H1 (cell line): ENCODE data around the gene PGAM5. TPM values are rescaled to one million over a fixed set of nuclear protein-coding genes. Genes with fewer than 3 reads are reported as not detected.

ENCODE experiments used
- PHF8 ChIP-seq: fragments of 200-600 bp; sonication (generic); conservative IDR thresholded peaks from 2 replicates; pipeline ENCODE4 v1.7.1; 2012; ENCODE audit warnings: low read depth, mild to moderate bottlenecking, inconsistent platforms, low read length, moderate library complexity
- SIX5 ChIP-seq: IDR thresholded peaks from 2 replicates; pipeline ENCODE4 v1.6.1; 2011; ENCODE audit warnings: mild to moderate bottlenecking, low read depth, low read length
- polyA plus RNA-seq, 7 experiments: library from polyadenylated mRNA; depleted of rRNA in 3 of 7; stranded (reverse) in 5 of 7; unstranded in 2 of 7; fragments of >200 nt in 5 of 7; fragments of 200-250 nt in 2 of 7; gene quantifications; 1 replicate in 5 of 7; 2 replicates in 1 of 7; 4 replicates in 1 of 7; pipeline versions ENCODE4 v1.2.1 to v1.2.3, GENCODE V29; 2011 to 2013; ENCODE audit warnings: missing spikeins in 2 of 7, mixed read lengths in 2 of 7
- total RNA-seq: library from RNA; stranded (reverse); fragmentation: NEBNext Ultra II Directional; extraction: Animal tissue kit (Norgen Biotek cat#: 25700); gene quantifications from 2 replicates; pipeline ENCODE4 v1.2.1, GENCODE V29; 2021

PGAM5 gene
- total and polyA plus RNA-seq, 2 of the 8 experiments (the other 6 are each of a cell fraction or from before 2014, with no cell fraction given): 66.4 to 84.0 TPM

DNA sequence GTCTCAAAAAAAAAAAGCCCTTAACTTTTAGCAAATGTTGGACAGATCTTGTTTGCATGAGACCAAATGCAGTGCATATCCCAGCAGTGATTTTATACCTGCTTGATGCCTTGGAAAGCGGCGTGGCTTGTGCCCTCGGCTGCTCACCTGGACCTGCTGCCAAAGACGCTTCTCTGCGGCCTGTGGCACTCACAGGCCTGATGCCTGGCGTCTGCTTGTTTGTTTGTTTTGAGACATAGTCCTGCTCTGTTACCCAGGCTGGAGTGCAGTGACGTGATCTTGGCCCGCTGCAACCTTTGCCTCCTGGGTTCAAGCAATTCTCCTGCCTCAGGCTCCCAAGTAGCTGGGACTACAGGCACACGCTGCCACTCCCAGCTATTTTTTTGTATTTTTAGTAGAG lies 5.2 kb downstream of the PGAM5 start (continued):
- TF ChIP-seq PHF8: no peak
- no peak for TF ChIP-seq SIX5
